OCI-LY7 (cell line): ENCODE measurements around the gene WDR91. TPM values are rescaled to one million over a fixed set of nuclear protein-coding genes. Genes with fewer than 3 reads are reported as not detected.

Experiments
- BruUV-seq: library from RNA; stranded (reverse); fragments of 400-500 nt; replicated peaks from 2 replicates; lab custom pipeline; 2021; lab: Mats Ljungman, UMichigan
- CTCF ChIA-PET: fragments of 300-600 bp; sonication (Branson Sonifier 250); formaldehyde crosslinking; loops from one replicate; lab custom pipeline; 2022; ENCODE audit warnings: antibody characterized with exemption; ENCODE audit not compliant: unreplicated experiment; lab: Charles Lee
- POLR2A ChIA-PET: fragments of 300-600 bp; sonication (Branson Sonifier 250); formaldehyde crosslinking; loops from one replicate; lab custom pipeline; 2022; ENCODE audit warnings: antibody characterized with exemption; lab: Charles Lee
- DNase-seq: peaks from one replicate; pipeline ENCODE4 v3.0.0-alpha.2; 2015; ENCODE audit warnings: low spot score
- H2AFZ ChIP-seq: fragments of 200-600 bp; sonication (generic), shearing (Covaris generic); 2 replicates; pipeline ENCODE4 v1.6.1; 2014; ENCODE audit warnings: mild to moderate bottlenecking, antibody characterized with exemption, low read length, moderate library complexity
- H3K27ac ChIP-seq: fragments of 200-600 bp; sonication (generic); 2 replicates; pipeline ENCODE4 v1.5.1; 2014; ENCODE audit warnings: mixed run types, low read depth, mild to moderate bottlenecking, moderate library complexity, low read length, inconsistent platforms; ENCODE audit not compliant: poor library complexity, severe bottlenecking
- H3K36me3 ChIP-seq: fragments of 200-600 bp; sonication (generic); 2 replicates; pipeline ENCODE4 v1.6.1; 2014; ENCODE audit warnings: mild to moderate bottlenecking, antibody characterized with exemption, low read length, moderate library complexity, mixed read lengths; ENCODE audit not compliant: insufficient read depth
- H3K4me1 ChIP-seq: fragments of 200-600 bp; sonication (generic); 2 replicates; pipeline ENCODE4 v1.5.1; 2014; ENCODE audit warnings: mild to moderate bottlenecking, low read length; ENCODE audit not compliant: insufficient read depth, poor library complexity, severe bottlenecking
- H3K4me2 ChIP-seq: fragments of 200-600 bp; sonication (generic); 2 replicates; pipeline ENCODE4 v1.6.1; 2014; ENCODE audit warnings: mild to moderate bottlenecking, low read length
- H3K4me3 ChIP-seq: fragments of 200-600 bp; sonication (generic); 2 replicates; pipeline ENCODE4 v1.5.1; 2014; ENCODE audit warnings: mild to moderate bottlenecking, low read depth, low read length; ENCODE audit not compliant: poor library complexity, severe bottlenecking
- H3K79me2 ChIP-seq: fragments of 200-600 bp; sonication (generic); 2 replicates; pipeline ENCODE4 v1.6.1; 2016; ENCODE audit warnings: low read depth, mild to moderate bottlenecking, low read length, moderate library complexity, mixed read lengths; ENCODE audit not compliant: insufficient read depth
- H3K9me2 ChIP-seq: fragments of 200-600 bp; sonication (generic); 2 replicates; pipeline ENCODE4 v1.6.1; 2016; ENCODE audit warnings: mild to moderate bottlenecking, low read length, mixed read lengths; ENCODE audit not compliant: insufficient read depth
- H3K9me3 ChIP-seq: fragments of 200-600 bp; sonication (generic); 2 replicates; pipeline ENCODE4 v1.6.1; 2014; ENCODE audit warnings: mild to moderate bottlenecking, mixed run types, low read length, mixed read lengths
- H4K20me1 ChIP-seq: fragments of 200-600 bp; sonication (generic); 2 replicates; pipeline ENCODE4 v1.6.1; 2014; ENCODE audit warnings: mild to moderate bottlenecking, antibody characterized with exemption, low read length, moderate library complexity, mixed read lengths; ENCODE audit not compliant: insufficient read depth
- CTCF ChIP-seq: fragments of 200-600 bp; sonication (generic); conservative IDR thresholded peaks from 2 replicates; pipeline ENCODE4 v1.5.1; 2014; ENCODE audit warnings: mild to moderate bottlenecking, antibody characterized with exemption, low read length, moderate library complexity, mixed read lengths
- EZH2phosphoT487 ChIP-seq: fragments of 200-600 bp; sonication (generic); IDR thresholded peaks from 2 replicates; pipeline ENCODE4 v1.6.1; 2018; ENCODE audit warnings: low read depth, borderline replicate concordance, mild to moderate bottlenecking, mixed run types, antibody characterized with exemption, low read length, moderate library complexity, mixed read lengths
- intact Hi-C: fragments of 100-400 bp; cut with micrococcal nuclease; formaldehyde crosslinking; loops from one replicate; pipeline ENCODE4 v1.10.0; 2022; ENCODE audit not compliant: unreplicated experiment
- total RNA-seq, 2 experiments: library from RNA; depleted of rRNA in 1 of 2; stranded (reverse); fragments of >200 nt in 1 of 2; shearing (Covaris generic) in 1 of 2; gene quantifications; 2 replicates each; pipeline ENCODE4 v1.2.3, GENCODE V29; 2014 to 2022

WDR91 gene
- total RNA-seq, 2 experiments from 2014 or later = 13.6 to 17.1 TPM

- Histone ChIP-seq H3K36me3 (peaks cover 49% of the 10 kb centered on the region), H3K27ac (no peak overlapping the region), H3K4me3 (no peak overlapping the region), H4K20me1 (no peaks in the 10 kb centered on the region), H3K4me1 (no peaks in the 10 kb centered on the region), H3K4me2 (no peak overlapping the region), H2AFZ (no peak overlapping the region), H3K9me3 (peaks cover 23% of the 10 kb centered on the region), H3K79me2 (no peaks in the 10 kb centered on the region), H3K9me2 (no peaks in the 10 kb centered on the region)
- ChIA-PET CTCF (no interaction called here), POLR2A (no interaction called here)
- intact Hi-C loops = no loop called here
- no peak for DNase-seq
- no TSS peak for BruUV-seq
- no peak for TF ChIP-seq EZH2phosphoT487
- TF ChIP-seq CTCF = no peak
Observed at GRCh38 chr7:135183478-135183877, 27.8 kb downstream of the WDR91 start.

GRCh38 chr7:135181929-135182678, 29.2 kb downstream of the WDR91 start:
- H3K9me2 ChIP-seq = no peaks in the 10 kb centered on the region
- intact Hi-C loops = no loop called here
- H3K4me3 ChIP-seq = no peak overlapping the region
- H4K20me1 ChIP-seq = no peaks in the 10 kb centered on the region
- H3K4me1 ChIP-seq = no peaks in the 10 kb centered on the region
- TF ChIP-seq CTCF (no peak), EZH2phosphoT487 (no peak)
- H2AFZ ChIP-seq = no peak overlapping the region
- peaks cover 37% of the 10 kb centered on the region for H3K36me3 ChIP-seq
- H3K27ac ChIP-seq = no peak overlapping the region
- no peaks in the 10 kb centered on the region for H3K79me2 ChIP-seq
- ChIA-PET POLR2A (interaction anchor here (0.6 kb wide), 1 partner anchor 44 kb away, joined by 4 read pairs; no protein-coding TSS in a partner anchor), CTCF (no interaction called here)
- no peak for DNase-seq
- no peak overlapping the region for H3K4me2 ChIP-seq
- BruUV-seq = no TSS peak
- peaks cover 23% of the 10 kb centered on the region for H3K9me3 ChIP-seq
